ENCODE data around the gene FAXC.

FAXC gene

DNA sequence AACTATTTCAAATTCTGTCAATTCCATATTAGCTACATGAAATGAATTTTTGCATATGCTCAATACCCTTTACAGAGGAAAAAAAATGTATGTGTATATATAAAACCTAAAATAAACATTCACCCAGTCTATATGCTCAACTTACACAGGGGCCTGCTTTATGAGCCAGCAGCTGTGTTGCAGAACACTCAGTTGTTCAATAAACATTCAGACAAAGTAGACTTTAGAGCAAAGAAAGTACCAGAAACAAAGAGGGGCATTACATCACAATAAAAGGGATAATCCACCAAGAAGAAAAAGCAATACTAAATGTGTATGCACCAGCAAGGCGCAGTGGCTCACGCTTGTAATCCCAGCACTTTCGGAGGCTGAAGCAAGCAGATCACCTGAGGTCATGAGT, 35.0 kb upstream of the FAXC start:
- H3K4me3 ChIP-seq (ENCODE audit: low read depth, low read length): no peak overlapping the region

GRCh38 chr6:99378636-99379035, 29.2 kb upstream of the FAXC start:
- DNase-seq (ENCODE audit: low read depth): peak; percentile 14
- H3K4me3 ChIP-seq (ENCODE audit: low read depth, low read length): no peak overlapping the region
- TF ChIP-seq MAX (IDR thresholded peaks at IDR 0.05; ENCODE audit: low read depth, low read length): no peak
- no peak for TF ChIP-seq POLR2A (IDR thresholded peaks at IDR 0.05; ENCODE audit: extremely low read depth, insufficient read length)
- no peak for TF ChIP-seq MYC (IDR thresholded peaks at IDR 0.05; ENCODE audit: low read depth, low read length)
- TF ChIP-seq, protein P1, sequence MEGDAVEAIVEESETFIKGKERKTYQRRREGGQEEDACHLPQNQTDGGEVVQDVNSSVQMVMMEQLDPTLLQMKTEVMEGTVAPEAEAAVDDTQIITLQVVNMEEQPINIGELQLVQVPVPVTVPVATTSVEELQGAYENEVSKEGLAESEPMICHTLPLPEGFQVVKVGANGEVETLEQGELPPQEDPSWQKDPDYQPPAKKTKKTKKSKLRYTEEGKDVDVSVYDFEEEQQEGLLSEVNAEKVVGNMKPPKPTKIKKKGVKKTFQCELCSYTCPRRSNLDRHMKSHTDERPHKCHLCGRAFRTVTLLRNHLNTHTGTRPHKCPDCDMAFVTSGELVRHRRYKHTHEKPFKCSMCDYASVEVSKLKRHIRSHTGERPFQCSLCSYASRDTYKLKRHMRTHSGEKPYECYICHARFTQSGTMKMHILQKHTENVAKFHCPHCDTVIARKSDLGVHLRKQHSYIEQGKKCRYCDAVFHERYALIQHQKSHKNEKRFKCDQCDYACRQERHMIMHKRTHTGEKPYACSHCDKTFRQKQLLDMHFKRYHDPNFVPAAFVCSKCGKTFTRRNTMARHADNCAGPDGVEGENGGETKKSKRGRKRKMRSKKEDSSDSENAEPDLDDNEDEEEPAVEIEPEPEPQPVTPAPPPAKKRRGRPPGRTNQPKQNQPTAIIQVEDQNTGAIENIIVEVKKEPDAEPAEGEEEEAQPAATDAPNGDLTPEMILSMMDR (IDR thresholded peaks at IDR 0.05; ENCODE audit: low read depth, low read length): no peak

More for the DNA sequence above, 35.0 kb upstream of the FAXC start:
- DNase-seq (ENCODE audit: low read depth): no peak
- no peak for TF ChIP-seq MAX (IDR thresholded peaks at IDR 0.05; ENCODE audit: low read depth, low read length)
- TF ChIP-seq, protein P1 (IDR thresholded peaks at IDR 0.05; ENCODE audit: low read depth, low read length): no peak
- TF ChIP-seq POLR2A (IDR thresholded peaks at IDR 0.05; ENCODE audit: extremely low read depth, insufficient read length): no peak
- no peak for TF ChIP-seq MYC (IDR thresholded peaks at IDR 0.05; ENCODE audit: low read depth, low read length)

DNA sequence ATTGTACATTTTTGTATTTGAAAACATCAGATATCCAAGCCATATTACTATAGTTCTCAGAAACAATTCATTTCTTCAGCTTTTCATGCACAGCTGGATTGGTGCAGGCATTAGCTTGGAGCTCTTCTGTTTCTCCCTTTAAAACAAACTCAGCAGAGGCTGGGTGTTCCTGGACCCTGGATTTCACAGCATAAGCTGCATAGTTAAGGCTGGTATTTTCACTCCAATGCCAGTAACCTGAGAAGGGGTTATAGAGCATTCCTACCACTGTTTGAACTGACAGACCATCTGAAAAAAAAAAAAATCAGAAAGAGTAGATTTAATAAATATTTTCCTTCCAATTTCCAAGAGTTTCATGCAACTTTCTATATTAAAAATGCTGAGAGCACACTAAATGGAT, 20.1 kb upstream of the FAXC start:
- TF ChIP-seq, protein P1 (IDR thresholded peaks at IDR 0.05; ENCODE audit: low read depth, low read length): no peak
- TF ChIP-seq MYC (IDR thresholded peaks at IDR 0.05; ENCODE audit: low read depth, low read length): no peak
- no peak for TF ChIP-seq MAX (IDR thresholded peaks at IDR 0.05; ENCODE audit: low read depth, low read length)
- TF ChIP-seq POLR2A (IDR thresholded peaks at IDR 0.05; ENCODE audit: extremely low read depth, insufficient read length): no peak
- no peak overlapping the region for H3K4me3 ChIP-seq (ENCODE audit: low read depth, low read length)
- DNase-seq (ENCODE audit: low read depth): no peak

GRCh38 chr6:99366852-99367251, 17.4 kb upstream of the FAXC start:
- TF ChIP-seq MYC (IDR thresholded peaks at IDR 0.05; ENCODE audit: low read depth, low read length) (no peak), MAX (IDR thresholded peaks at IDR 0.05; ENCODE audit: low read depth, low read length) (no peak), POLR2A (IDR thresholded peaks at IDR 0.05; ENCODE audit: extremely low read depth, insufficient read length) (no peak)
- TF ChIP-seq, protein P1 (IDR thresholded peaks at IDR 0.05; ENCODE audit: low read depth, low read length): no peak
- DNase-seq (ENCODE audit: low read depth): no peak
- H3K4me3 ChIP-seq (ENCODE audit: low read depth, low read length): no peak overlapping the region

GRCh38 chr6:99364026-99364425, 14.6 kb upstream of the FAXC start:
- H3K4me3 ChIP-seq (ENCODE audit: low read depth, low read length): no peak overlapping the region
- TF ChIP-seq, protein P1 (IDR thresholded peaks at IDR 0.05; ENCODE audit: low read depth, low read length): no peak
- TF ChIP-seq MAX (IDR thresholded peaks at IDR 0.05; ENCODE audit: low read depth, low read length) (no peak), MYC (IDR thresholded peaks at IDR 0.05; ENCODE audit: low read depth, low read length) (no peak), POLR2A (IDR thresholded peaks at IDR 0.05; ENCODE audit: extremely low read depth, insufficient read length) (no peak)
- DNase-seq (ENCODE audit: low read depth): no peak
